Measurements from ENCODE around the gene SORCS2.

GRCh38 chr4:7478665-7479064 is 286.3 kb downstream of the SORCS2 start:
- TF ChIP-seq POLR2A (IDR thresholded peaks at IDR 0.05; ENCODE audit: extremely low read depth, insufficient read length) (no peak), CTCF (IDR thresholded peaks at IDR 0.05; ENCODE audit: low read depth, low read length) (no peak)
- TF ChIP-seq, protein P1, sequence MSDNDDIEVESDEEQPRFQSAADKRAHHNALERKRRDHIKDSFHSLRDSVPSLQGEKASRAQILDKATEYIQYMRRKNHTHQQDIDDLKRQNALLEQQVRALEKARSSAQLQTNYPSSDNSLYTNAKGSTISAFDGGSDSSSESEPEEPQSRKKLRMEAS (IDR thresholded peaks at IDR 0.05; ENCODE audit: low read depth, low read length): no peak
